ENCODE measurements around the gene WWOX.

DNA sequence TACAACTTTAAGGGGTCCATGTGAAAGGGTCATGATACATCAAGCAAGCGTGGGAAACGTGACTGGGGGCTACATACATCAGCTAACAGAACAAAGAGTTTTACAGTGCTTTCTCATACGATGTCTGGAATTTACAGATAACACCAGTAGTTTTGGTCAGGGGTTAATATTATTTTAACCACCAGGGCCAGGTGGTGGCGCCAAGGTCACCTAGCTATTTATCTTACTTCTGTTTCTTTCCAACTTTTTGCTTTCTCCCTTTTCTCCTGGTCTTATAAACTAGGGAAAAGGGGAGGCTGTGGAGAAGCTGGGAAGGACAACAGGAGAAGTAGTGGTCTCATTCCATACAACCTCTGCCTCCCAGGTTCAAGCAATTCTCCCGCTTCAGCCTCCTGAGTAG lies 39.2 kb upstream of the WWOX start:
- TF ChIP-seq, protein P1, sequence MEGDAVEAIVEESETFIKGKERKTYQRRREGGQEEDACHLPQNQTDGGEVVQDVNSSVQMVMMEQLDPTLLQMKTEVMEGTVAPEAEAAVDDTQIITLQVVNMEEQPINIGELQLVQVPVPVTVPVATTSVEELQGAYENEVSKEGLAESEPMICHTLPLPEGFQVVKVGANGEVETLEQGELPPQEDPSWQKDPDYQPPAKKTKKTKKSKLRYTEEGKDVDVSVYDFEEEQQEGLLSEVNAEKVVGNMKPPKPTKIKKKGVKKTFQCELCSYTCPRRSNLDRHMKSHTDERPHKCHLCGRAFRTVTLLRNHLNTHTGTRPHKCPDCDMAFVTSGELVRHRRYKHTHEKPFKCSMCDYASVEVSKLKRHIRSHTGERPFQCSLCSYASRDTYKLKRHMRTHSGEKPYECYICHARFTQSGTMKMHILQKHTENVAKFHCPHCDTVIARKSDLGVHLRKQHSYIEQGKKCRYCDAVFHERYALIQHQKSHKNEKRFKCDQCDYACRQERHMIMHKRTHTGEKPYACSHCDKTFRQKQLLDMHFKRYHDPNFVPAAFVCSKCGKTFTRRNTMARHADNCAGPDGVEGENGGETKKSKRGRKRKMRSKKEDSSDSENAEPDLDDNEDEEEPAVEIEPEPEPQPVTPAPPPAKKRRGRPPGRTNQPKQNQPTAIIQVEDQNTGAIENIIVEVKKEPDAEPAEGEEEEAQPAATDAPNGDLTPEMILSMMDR (IDR thresholded peaks at IDR 0.05) = no peak
- TF ChIP-seq POLR2AphosphoS5 (IDR thresholded peaks at IDR 0.05) = no peak

Measured in gastroesophageal sphincter (tissue), 3 donors.